HG03139 (cell line): ENCODE data around the gene CYP26B1.
A peak's percentile ranks its signal among the peaks of the same experiment; 100 is the strongest.

Experiments
- ATAC-seq: cut with Tn5 transposase; IDR thresholded peaks from one replicate; pipeline ENCODE4 v1.9.1; 2021; ENCODE audit not compliant: unreplicated experiment

CYP26B1 gene

DNA sequence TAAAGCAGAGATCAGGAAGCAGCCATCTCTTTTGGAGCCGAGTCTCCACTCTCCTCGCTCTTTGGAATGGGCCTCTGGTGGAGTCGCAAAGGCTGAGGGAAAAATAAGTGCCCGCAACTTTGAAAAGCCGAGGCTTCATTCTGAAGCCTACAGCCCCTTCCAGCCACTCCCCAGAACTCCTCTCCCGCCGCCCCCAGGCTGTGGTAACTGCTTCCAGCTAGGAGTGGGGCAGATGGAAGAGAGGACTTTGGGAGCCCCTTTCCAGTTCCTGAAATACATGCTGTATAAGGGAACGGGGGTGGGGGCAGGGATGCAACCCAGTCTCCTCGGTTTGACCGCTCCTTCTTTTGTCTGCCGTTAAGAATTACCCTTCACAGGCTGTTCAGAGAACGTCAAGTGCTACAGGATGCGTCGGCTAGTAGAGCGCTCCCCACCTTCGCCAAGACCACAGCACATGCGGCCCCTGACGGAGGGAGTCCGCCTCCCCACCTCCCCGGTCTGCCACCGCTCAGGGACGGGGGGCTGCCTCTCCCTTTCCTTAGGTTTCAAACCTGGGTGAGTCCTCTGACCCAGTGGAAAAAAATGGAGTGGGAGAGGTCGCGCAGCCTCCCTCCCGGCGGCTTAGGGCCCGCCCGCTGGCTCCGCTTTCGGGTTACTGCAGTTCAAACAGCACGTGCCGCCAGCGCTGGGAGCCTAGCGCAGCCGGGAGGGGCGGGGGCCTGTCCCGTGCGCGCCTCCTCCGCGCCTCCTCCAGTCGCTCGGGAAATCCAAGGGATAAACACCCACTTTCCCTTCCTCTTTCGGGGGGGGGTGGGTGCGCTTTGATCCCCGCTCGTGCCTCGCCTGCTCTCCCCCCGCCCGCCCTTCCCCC lies 4.9 kb downstream of the CYP26B1 start:
- no peak for ATAC-seq

- no peak for ATAC-seq
Measured at GRCh38 chr2:72141881-72142451, 5.7 kb downstream of the CYP26B1 start.

DNA sequence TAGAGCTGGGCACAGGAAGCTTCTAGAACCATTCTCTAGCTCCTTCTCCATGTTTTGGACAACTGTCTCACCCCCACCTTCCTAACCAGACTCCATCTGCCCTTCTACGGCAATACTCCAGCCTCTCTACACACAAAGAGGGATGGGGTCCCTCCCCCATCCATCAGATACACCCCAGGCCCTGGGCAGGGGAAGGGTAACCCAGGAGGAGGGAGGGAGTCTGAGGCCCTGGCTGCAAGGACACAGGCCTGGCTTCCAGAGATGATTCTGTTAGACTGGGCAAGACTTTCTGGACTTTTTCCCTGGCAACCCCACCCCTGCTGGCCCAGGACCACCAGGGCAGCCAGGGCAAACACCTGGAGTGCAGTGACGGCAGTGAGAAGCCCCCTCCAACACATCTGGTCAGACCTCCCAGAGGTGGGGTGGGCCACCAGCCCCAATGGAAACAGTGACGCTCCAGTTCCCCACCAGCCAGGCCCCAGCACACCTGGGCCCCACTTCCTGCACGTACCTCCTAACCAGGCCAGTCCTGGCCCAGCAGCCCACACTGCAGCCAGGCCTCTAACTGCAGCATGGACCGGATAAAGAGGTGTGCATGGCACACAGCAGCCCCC lies 6.5 kb downstream of the CYP26B1 start:
- no peak for ATAC-seq

- no peak for ATAC-seq
Measured at GRCh38 chr2:72140621-72140960, 7.1 kb downstream of the CYP26B1 start.

DNA sequence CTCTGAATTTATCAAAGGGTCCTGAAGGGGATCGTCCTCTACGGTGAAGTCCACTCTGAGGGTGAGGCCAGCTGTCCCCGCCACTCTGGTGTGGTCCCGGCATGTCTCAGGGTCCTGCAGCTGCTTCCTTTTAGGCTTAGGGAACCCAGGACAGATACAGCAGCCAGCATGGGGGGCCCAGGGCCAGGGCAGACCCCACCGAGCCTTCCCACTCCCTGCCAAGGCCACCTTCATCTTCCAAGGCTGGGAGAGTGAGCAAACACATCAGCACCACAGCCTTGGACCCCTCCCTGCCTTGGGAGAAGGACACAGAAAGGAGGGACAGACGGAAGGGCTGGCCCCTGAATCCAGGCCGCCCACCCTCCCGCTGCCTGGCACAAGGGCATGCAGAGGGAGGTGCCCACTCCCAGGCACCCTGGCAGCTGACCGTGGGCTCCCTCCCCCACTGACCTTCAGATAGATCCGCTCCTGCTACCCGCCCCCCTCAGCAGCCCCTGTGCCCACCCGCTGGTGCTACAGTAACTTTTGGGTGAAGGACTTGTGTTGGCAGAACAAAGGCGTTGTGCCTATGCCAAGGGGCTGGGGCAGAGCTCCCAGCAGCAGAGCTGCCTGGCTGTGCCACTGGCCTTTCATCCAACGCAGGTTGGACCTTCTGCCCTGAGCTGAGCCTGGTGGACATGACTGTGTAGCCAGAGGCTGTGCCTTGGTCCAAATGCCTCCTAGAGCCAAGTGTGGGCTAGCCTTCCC lies 7.6 kb downstream of the CYP26B1 start:
- ATAC-seq: no peak

DNA sequence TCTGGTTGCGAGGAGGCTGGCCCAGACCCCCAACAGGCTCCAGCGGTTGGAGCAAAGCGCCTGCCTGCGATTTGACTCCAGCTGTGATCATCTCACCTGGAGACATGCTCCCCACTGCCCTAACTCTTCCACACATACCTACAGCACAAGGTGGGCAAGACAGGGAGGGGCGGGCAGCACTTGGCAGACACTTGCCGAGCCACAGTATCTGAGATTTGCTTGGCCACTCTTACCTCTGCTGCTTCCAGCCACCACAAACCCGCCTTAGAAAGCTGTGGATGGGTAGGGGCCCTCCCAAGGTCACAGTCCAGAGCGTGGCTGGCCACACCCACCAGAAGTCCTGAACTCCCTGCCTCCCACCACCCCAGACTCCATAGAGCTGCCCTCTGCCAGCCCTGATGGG lies 8.2 kb downstream of the CYP26B1 start:
- ATAC-seq: no peak

- ATAC-seq: no peak
Measured at GRCh38 chr2:72138921-72139381, 8.7 kb downstream of the CYP26B1 start.

DNA sequence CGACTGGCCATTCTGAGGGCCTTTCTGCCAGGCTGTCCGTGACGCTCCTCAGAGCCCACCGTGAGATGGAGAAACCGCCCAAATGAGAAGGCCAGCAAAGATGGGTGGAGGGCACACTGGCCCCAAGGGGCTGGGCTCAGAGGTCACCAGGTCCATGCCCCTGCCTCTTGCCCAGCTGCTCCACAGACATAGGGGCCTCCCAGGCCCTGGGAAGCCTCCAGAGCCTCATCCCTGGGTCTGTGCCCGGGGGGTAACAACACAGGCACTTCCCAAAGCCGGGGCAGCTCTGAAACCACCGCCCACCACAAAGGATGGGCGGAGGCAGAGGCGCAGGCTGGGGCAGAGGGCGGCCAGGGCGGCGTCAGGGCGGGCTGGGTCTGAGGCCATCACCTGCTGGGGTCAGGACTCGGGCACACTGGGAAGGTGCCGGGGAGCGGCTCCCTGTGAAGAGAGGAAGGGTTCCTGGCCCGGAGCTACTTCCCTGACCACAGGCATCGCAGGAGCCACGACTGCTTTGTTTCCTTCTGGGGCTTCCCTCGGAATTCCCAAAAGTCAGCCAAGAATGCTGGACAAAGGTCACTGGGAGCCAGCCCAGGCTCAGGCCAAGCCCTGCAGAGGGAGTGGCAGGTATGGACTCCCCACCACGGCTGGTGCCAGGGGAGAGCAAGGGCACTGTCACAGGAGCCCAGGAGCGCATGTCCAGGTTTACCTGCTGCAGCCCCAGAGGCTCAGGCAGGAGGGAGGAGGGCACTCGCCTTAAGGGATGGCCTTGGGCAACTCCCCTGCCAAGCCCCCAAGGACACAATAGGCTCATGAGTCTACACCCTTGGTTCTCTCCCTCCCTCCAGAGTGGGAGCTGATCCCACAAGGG lies 9.4 kb downstream of the CYP26B1 start:
- no peak for ATAC-seq

DNA sequence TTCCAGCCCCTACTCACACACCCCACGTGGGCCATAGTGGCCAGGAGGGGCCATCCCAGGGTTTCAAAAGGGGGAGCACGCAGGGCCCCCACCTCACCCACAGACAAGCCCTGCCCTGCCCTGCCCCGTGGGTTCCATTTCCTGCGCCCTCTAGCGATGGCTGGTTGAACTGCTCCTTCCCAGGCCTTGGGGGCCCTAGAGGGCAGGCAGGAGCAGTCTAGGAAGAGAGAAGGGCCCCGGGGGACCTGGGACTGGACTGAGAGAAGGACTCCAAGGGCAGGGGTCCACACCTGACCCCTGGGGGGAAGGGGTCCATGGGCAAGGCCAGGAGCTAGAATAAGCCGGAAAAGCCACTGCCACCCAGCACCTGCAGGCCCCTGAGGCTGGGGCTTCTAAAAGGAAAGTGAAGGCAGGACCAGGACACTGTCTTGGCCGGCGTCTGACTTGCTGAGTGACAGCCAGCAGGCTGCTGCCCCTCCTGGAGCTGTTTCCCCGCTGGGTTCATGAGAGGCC lies 10.1 kb downstream of the CYP26B1 start:
- peak; percentile 81 for ATAC-seq

GRCh38 chr2:72136933-72137497 lies 10.6 kb downstream of the CYP26B1 start:
- no peak for ATAC-seq

DNA sequence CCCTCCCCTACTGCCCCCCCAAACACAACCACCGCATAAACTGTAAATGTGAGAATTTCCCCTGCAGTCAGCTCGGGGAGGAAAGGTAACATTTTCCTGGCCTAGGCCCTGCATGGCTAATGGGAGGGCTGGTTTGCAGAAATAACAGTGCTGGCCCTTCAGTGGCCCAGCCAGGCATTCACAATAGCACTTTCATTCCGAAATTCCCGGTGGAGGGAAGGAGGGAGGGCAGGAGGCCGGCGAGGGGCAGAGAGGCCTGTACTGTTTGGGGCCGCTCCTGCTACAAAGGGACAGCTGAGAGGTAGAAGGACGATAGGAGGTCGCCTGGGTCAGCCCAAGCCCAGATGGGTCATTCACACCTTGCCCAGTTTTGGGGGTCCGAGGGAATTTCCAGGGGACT lies 11.3 kb downstream of the CYP26B1 start:
- ATAC-seq: no peak

- no peak for ATAC-seq
Measured at GRCh38 chr2:72135921-72136320, 11.7 kb downstream of the CYP26B1 start.

- ATAC-seq: no peak
Measured at GRCh38 chr2:72134997-72135800, 12.5 kb downstream of the CYP26B1 start.

DNA sequence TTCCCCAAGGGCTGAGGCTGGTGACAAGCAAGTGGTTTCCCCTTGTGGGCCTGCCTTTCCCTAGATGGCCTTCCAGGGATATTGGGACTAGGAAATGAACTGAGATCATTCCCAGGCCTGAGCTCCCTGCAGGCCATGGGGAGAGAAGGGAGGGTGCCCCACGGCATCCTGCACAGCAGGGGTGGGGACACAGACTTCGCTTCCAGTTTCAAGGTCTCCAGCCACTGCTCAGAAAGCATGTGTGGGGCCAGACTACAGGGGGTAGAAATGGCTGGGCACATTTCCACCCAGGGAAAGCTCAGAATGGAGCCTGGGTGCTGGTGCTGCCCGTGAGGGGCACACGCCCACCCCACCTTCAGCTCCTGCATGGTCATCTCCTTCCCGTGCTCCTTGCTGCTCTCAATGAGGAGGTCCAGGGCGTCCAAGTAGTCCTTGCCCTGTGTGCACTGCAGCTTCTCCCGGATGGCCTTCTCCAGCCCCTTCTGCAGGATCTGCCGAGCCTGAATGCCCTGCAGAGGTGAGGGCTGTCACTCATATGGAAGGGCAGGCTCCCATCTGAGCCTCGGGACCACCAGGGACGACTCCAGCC lies 13.2 kb downstream of the CYP26B1 start:
- ATAC-seq: no peak

DNA sequence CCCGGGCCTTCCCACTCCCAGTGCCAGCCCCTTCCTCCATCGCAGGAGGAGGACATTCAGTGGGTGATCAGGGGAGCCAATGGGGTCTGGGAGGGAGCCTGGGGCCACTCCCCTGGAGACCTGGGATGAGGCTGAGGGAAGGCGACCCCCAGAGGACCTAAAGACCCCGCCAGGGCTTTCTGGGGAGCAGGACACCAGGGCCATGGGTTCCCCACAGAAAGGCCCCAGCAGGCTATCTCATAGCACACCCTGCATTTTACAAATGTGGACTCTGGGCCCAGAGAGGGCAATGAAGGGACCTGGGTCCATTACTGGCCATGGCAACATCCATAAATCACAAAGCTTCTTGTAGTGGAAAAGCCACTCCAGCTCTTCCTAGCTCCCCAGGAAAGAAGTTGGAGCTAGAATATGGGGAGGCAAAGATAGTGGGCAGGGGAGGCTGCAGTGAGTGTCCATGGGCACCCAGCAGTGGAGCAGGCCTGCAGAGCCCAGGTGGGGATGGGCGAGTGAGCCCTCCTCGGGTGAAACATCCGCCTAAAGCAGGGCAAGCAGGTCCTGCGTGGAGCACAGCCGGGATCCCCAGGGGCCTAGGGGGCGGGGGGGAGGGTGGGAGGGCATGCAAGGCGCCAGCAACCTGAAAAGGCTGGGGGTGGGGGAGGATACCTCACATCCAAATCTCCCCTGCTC lies 13.8 kb downstream of the CYP26B1 start:
- ATAC-seq: no peak

- no peak for ATAC-seq
Measured at GRCh38 chr2:72132981-72133720, 14.5 kb downstream of the CYP26B1 start.
